HG03064 (cell line): ENCODE results near the gene CTNNA3.

Experiments
- ATAC-seq: cut with Tn5 transposase; IDR thresholded peaks from one replicate; pipeline ENCODE4 v1.9.1; 2021; ENCODE audit warnings: low read depth; ENCODE audit not compliant: unreplicated experiment

The CTNNA3 gene

DNA sequence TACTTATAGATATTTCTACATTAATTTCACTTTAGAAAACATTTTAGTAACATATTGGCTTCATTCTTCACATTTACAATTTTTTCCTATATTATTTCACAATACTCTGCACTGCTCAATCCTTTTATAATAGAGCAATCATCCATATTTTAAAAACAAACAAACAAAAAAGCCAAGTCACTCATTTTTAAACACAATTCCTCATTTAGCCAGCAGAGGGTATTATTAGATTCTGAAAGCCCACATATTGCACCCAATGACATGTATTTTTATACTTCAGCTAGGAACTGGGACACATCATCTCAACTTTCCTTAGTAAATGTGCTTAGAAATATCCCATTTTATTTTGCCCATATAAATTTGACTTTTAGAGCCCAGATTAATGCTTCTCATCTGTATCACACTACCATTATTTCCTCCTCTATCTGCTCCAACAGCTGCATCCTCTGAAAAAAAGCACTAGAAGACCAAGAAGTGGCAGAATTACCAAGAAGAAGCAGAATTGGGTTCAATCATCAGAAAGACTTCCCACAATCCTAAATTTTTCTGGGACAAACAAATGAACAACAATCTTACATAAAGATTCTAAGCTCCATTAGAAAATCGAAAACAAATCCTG, 29.5 kb downstream of the CTNNA3 start:
- no peak for ATAC-seq

- ATAC-seq: no peak
Observed at GRCh38 chr10:67665491-67665890, 30.5 kb downstream of the CTNNA3 start.

GRCh38 chr10:67664942-67665341, 31.1 kb downstream of the CTNNA3 start:
- no peak for ATAC-seq

DNA sequence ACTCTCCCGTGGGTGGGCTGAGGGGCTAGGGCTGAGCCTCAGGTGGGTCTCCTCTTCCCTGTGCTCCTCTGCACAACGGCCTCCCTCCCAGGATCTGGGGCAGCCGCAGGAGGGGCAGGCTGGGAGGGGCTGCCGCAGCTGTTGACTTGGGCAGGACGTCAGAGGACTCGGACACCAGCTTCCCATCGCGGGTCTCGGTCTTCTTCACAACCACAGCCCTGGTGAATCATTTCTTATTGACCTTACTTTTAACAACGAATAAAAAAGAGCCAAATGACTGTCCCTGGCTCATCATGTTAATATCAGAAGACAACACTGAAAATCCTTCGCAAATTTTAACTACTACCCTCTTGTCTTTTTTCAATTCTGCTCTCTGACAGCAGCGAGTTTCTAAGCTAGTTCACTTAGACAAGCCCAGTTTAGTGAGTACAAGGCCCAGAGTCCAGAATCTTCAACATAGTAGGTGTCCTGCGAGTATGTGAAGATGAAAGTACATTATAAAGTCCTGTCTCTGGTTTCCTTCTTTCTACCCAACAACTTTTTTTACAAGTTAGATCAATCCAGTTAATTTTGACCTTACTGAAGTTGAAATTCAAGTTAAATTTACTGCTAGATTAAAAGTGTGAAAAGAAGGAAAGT, 32.4 kb downstream of the CTNNA3 start:
- no peak for ATAC-seq

DNA sequence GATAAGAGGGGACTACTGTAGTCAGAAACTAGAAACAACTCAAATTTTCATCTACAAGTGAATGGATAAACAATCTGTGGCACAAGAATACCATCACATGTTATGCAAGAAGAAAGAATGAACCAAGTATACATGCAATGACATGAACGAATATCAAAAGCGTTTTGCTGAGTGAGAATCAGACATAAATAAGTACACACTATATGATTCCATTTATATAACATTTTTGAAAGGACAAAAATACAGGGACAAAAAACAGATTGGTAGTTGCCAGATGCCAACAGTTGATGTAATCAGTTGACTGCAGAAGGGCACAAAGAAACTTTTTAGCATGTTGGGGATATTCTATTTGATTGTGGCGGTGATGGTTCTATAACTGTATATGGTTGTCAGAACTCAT, 33.6 kb downstream of the CTNNA3 start:
- ATAC-seq: no peak

DNA sequence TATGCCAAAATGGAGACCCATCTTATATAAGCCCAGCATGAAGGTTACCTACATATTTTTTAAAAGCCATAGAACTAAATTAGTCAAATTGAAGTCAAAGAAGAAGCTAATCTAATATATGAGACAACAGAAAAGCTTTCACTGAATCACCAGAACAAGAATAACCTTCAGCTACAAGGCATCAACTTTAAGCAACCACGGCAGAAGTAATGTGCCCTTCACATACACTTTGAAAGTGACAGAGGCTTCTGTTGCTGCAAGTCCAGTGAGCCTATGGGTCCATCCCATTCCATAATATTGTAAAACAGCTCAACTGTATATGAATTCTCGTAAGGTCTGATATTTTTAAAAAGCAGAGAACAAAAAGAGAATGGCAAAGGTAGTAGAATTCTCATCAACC, 36.5 kb downstream of the CTNNA3 start:
- no peak for ATAC-seq

DNA sequence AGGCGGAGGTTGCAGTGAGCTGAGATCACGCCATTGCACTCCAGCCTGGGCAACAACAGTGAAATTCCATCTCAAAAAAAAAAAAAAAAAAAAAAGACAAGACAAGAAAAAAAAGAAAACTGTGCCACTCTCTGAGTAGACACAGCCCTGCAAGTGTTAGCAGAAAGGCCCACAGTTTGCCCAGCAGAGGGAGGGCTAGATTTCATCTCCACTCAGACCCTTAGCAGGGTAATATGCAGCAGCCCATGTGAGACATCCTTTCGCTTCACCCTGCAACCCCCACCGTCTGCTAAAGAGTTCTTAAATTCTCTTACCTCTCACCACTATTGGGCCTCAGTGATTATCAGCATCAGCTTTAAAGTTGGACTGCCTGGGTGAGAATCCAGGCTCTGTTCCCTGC, 38.2 kb downstream of the CTNNA3 start:
- ATAC-seq: no peak

DNA sequence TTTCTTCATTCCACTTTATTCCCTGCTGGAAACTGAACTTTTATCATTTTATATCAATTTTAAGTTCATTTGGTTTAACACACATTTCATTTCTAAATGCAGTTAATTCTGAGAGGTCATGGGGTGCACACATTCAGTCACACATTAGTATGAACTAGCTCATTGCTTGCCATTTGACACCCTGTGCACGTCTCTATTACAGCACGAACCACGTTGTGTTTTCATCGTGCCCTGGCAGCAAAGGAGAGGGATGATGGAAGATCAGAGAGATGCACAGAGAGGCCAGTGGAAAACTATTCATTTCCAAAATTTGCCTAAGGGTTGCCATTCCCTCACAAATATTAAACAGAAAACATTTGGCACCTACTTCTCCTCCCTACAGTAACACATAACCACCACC, 45.4 kb downstream of the CTNNA3 start:
- no peak for ATAC-seq

DNA sequence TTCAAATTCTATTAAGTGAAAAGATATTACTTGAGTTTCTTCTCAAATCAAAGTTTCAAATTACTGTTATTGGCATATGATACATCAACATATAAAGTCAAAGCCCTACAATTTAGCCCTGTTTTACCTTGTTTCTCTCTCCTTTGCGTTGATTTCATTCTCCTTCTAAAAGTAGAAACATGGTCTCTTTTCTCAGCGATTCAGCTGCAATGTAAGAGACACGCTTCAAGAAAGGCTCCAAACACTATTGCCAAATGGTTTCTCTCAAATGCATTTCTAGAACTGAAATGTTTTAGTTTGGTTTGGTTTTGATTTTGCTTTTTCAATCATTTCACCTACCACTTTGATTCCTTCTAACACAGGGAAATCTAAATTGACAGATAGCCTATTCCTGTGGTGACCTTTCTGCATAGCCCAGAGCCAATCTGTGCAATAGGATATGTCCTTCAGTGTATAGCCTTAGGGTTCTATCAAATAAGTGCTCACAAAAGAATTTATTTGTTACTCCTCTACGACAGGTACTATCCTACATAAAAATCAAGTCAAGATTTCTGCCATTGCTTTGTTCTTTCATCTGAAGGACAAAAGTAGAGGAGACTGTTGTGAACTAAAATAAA, 47.3 kb downstream of the CTNNA3 start:
- ATAC-seq: no peak

DNA sequence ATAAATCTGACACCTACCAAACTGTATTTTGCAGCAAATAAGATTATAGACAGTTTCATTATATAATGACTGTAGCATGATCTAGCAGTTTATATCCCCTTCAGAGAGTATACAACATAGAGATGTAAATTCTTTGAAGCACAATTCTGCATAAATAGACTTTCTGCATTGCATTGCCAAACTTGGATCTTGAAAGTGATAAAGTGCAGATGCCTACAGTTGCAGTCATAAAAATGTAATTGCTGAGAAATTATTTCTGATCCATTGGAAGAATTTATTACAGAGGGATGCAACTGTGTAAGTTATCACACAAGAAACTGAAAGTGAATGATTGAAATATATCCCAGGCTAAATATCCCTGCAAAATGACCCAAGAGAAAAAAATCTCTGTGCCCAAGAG, 65.1 kb downstream of the CTNNA3 start:
- ATAC-seq: no peak

- ATAC-seq: no peak
Observed at GRCh38 chr10:67629461-67629971, 66.5 kb downstream of the CTNNA3 start.

DNA sequence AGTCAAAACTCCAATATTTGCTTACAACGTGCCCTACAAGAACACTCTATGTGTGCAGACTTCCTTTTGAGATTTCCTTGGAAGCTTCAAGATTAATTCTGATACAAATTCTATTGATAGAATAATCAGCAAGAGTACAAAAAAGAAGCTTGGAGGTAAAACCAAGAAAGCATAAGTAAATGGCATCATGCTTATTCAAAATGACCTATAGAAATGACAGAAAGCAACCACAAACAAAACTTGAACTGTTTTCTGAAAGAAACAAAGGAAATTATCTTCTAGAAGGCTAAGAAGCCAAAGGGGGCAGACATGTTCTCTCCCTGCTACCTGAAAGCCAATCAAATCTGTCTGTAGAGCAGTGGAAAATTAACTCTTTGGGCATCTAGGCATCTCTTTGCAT, 73.0 kb downstream of the CTNNA3 start:
- ATAC-seq: no peak

- no peak for ATAC-seq
Observed at GRCh38 chr10:67622511-67622910, 73.5 kb downstream of the CTNNA3 start.

- no peak for ATAC-seq
Observed at GRCh38 chr10:67621834-67622233, 74.2 kb downstream of the CTNNA3 start.

GRCh38 chr10:67618116-67618515, 77.9 kb downstream of the CTNNA3 start:
- no peak for ATAC-seq

DNA sequence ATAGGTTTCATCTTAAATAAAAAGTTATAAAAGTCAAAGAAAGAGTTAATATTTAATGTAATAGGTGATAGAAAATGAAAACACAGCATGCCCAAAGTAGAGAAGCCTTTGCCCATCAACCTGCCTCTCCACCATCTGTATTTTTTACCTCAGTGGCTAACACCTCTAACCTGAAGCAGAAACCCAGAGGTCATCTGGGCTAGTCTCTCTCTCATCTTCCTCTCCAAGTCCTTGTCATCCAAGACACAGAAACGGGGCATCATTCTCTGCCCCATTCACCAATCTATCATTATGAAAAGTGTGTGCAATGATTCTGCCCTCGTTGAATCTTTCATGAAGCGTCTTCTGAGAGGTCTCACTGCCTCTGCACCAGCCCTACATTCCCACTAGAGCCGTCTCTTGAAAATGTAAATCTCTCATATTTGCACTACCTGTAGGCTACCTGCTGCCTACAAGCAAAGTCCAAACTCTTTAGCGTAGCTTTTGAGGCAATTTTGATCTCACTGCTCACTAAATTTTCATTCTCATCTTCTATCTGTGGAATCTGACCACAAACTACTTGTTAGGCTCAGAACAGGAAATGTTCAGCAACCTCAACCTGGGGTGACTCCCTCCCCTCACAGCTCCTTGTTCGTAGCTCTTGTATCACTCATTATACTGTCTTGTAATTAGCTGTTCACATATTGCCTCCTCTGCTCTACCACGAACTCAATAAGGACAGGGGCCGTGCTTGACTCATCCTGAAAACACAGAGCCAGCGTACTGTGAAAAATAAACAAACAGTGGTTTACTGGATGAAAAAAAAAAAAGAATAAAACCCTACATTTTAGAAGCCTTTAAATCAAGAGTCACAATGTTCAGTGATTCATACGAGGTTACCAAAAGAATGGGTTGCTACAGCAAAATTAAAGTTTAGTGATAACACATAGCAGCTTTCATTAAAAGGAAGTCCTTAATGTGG, 83.1 kb downstream of the CTNNA3 start:
- ATAC-seq: peak; percentile 90

GRCh38 chr10:67612176-67612575, 83.8 kb downstream of the CTNNA3 start:
- ATAC-seq: peak; percentile 9

DNA sequence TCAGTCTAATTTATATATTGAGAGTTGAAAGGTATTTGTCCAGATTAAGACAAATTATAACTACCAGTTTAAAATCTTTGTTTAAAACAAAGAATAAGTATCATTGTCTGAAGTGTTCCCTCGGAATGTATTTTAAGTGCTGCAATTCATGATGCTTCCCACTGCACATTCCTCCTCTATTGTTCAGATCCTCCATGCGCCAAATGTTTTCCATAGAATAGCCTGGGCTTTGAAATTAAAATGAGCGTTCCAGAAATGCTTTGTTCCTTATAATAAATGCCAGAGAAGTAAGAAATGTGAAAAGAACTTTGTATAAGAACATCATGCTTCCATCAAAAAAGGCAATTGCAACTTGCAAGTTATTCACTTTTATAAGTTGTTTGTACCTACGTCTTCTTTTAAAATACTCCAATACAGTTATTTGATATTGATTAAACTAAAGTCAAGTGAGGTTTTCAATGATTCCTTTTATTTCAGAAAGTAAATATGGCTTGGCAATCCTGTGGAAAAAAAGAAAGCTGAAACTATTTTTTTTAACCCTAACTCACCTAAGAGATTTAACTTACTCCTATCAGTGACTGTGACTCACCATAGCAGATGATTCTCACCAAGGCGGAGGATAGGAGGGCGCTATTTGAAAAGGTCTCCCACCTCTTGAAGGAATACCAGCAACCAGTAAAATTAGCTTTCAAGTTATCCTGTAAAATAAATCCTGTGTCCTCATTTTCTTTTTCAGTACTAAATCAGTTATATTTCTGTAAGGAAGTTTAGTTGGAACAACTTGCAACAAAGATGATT, 85.8 kb downstream of the CTNNA3 start:
- ATAC-seq: no peak

GRCh38 chr10:67608001-67608400, 88.0 kb downstream of the CTNNA3 start:
- ATAC-seq: no peak

DNA sequence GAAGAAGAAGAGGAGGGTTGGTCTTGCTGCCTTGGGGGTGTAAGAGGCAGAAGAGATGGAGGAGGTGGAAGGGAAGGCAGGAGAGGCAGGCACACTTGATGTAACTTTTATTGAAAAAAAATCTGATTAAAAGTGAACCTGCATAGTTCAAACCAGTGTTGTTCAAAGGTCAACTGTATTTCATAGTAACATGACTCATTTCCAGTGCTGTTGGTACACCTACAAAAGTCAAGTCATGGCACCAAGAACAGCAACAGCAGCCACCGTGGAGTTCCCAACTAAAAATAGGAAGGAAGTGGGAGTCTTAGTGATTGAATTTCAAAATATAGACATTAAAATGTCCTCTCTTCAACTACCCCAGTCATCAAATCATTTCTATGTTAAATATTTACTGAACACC, 88.5 kb downstream of the CTNNA3 start:
- ATAC-seq: no peak
